Gastrocnemius medialis (tissue), 4 donors: ENCODE results near the gene UBE2J1. TPM values are rescaled to one million over a fixed set of nuclear protein-coding genes. Genes with fewer than 3 reads are reported as not detected.

Experiments
- ATAC-seq, 2 donors: fragments of 150-250 bp; one replicate each; pipeline ENCODE4 v1.9.1; 2016
- DNase-seq, 2 donors: peaks; one replicate each; pipeline ENCODE4 v3.0.0-alpha.2; 2019
- H3K27ac ChIP-seq, 4 donors: fragments of 200-600 bp; sonication (generic); 1 replicate in 1 of 4; 2 replicates in 3 of 4; pipeline ENCODE4 v1.5.1; 2016 to 2018; ENCODE audit warnings: mild to moderate bottlenecking in 2 of 4, moderate library complexity in 1 of 4
- H3K27me3 ChIP-seq, 3 donors: fragments of 200-600 bp; sonication (generic) in 2 of 3; 1 replicate in 1 of 3; 2 replicates in 2 of 3; pipeline versions ENCODE4 v1.5.1 to v1.6.0; 2016 to 2019; ENCODE audit warnings: mild to moderate bottlenecking in 1 of 3, moderate library complexity in 1 of 3
- H3K36me3 ChIP-seq, 2 donors: fragments of 200-600 bp; sonication (generic) in 1 of 2; one replicate each; pipeline ENCODE4 v1.5.1; 2017 to 2018
- H3K4me1 ChIP-seq, 2 donors: fragments of 200-600 bp; sonication (generic) in 1 of 2; one replicate each; pipeline ENCODE4 v1.5.1; 2016 to 2017; ENCODE audit warnings: mild to moderate bottlenecking in 2 of 2
- H3K4me3 ChIP-seq, 4 donors: fragments of 200-600 bp; sonication (generic) in 3 of 4; 1 replicate in 1 of 4; 2 replicates in 3 of 4; pipeline ENCODE4 v1.5.1; 2016 to 2019; ENCODE audit warnings: mild to moderate bottlenecking in 2 of 4
- H3K9me3 ChIP-seq, 3 donors: fragments of 200-600 bp; sonication (generic) in 2 of 3; 1 replicate in 1 of 3; 2 replicates in 2 of 3; pipeline ENCODE4 v1.5.1; 2016 to 2019
- POLR2A ChIP-seq, 2 donors: fragments of 450-650 bp; IDR thresholded peaks; one replicate each; pipeline ENCODE4 v1.6.1; 2017; ENCODE audit warnings: antibody characterized with exemption in 2 of 2, mild to moderate bottlenecking in 2 of 2, moderate library complexity in 2 of 2
- in situ Hi-C, 4 donors: fragments of 200-750 bp; cut with MboI; loops; one replicate each; pipeline versions ENCODE4 v1.15.0 to v1.8.0; 2017; ENCODE audit warnings: low sequenced_read_pairs in 4 of 4
- intact Hi-C: fragments of 100-400 bp; cut with DNase I; formaldehyde crosslinking; loops from one replicate; pipeline ENCODE4 v1.15.1; 2023; ENCODE audit warnings: low total_unique reads
- total RNA-seq, 4 donors: library from RNA; depleted of rRNA; stranded (reverse); fragments of >200 nt; gene quantifications; one replicate each; pipeline versions ENCODE4 v1.1.0 to v1.2.3, GENCODE V29; 2016
- TF ChIP-seq, protein P1 (sequence below), 5 experiments: fragments of 450-650 bp in 3 of 5; fragments of 200-600 bp in 2 of 5; sonication (generic) in 2 of 5; IDR thresholded peaks in 4 of 5; conservative IDR thresholded peaks in 1 of 5; 1 replicate in 4 of 5; 2 replicates in 1 of 5; pipeline ENCODE4 v1.5.1; 2016 to 2019; ENCODE audit warnings: antibody characterized with exemption in 5 of 5, mild to moderate bottlenecking in 3 of 5, moderate library complexity in 3 of 5

Gene UBE2J1
- total RNA-seq, 4 donors from 2014 or later, result 10.5 to 15.1 (median 14.6) TPM

DNA sequence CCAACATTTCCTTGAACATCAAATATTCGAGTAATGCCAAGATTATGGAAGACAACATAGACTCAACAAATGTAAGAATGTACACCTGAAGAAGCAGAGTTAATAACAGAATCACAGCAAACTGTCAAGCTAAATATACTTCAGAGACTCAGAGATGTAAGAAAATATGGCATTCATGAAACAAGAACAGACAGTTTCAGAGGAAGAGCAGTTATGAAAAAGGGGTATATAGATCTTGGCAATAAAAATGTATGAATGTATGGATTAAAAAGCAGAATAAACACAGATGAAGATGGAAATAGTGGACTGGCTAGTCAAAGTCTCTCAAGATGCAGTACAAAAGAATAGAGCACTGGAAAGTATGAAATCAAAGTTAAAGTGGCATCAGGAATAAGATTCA is 41.1 kb upstream of the UBE2J1 start:
- peak overlapping the region in 1 of 4 donors; percentile 21 for H3K27ac ChIP-seq
- H3K4me3 ChIP-seq, result no peak overlapping the region
- no peaks in the 10 kb centered on the region for H3K36me3 ChIP-seq
- H3K9me3 ChIP-seq, result no peaks in the 10 kb centered on the region
- intact Hi-C loops, result no loop called here
- in situ Hi-C loops, result no loop called here
- TF ChIP-seq, protein P1, sequence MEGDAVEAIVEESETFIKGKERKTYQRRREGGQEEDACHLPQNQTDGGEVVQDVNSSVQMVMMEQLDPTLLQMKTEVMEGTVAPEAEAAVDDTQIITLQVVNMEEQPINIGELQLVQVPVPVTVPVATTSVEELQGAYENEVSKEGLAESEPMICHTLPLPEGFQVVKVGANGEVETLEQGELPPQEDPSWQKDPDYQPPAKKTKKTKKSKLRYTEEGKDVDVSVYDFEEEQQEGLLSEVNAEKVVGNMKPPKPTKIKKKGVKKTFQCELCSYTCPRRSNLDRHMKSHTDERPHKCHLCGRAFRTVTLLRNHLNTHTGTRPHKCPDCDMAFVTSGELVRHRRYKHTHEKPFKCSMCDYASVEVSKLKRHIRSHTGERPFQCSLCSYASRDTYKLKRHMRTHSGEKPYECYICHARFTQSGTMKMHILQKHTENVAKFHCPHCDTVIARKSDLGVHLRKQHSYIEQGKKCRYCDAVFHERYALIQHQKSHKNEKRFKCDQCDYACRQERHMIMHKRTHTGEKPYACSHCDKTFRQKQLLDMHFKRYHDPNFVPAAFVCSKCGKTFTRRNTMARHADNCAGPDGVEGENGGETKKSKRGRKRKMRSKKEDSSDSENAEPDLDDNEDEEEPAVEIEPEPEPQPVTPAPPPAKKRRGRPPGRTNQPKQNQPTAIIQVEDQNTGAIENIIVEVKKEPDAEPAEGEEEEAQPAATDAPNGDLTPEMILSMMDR (IDR thresholded peaks at IDR 0.05 in 4 of 5, conservative IDR thresholded peaks at IDR 0.05 in 1 of 5), result no peak
- no peak for TF ChIP-seq POLR2A (IDR thresholded peaks at IDR 0.05)
- no peaks in the 10 kb centered on the region for H3K27me3 ChIP-seq
- DNase-seq, result no peak
- H3K4me1 ChIP-seq, result peaks cover 5 to 18% of the 10 kb centered on the region in 2 donors
- no peak for ATAC-seq

DNA sequence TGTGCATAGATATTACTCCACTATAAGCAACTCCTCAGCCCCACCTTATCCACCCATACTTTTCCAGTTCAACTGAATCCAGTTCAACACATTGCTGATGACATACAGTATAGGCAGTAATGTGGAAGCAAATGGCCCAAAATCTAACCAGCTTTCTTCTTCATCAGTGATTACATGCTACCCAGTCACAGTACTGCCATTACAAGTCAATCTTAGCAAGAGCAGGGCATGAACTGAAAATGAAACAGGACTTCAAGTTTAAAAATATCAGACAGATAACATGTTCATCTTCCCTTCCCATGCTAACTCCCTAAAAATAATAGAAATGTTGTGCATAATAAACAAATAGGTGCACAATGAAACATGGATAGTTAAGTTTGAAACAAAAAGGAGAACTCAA is 40.3 kb upstream of the UBE2J1 start:
- no peak for DNase-seq
- intact Hi-C loops (no loop called here), in situ Hi-C loops (no loop called here)
- Histone ChIP-seq H3K4me3 (no peak overlapping the region), H3K9me3 (no peaks in the 10 kb centered on the region), H3K27ac (peak overlapping the region in 1 of 4 donors; percentile 21), H3K27me3 (no peaks in the 10 kb centered on the region), H3K36me3 (no peaks in the 10 kb centered on the region), H3K4me1 (peaks cover 13 to 24% of the 10 kb centered on the region in 2 donors)
- TF ChIP-seq POLR2A (IDR thresholded peaks at IDR 0.05), result no peak
- TF ChIP-seq, protein P1 (IDR thresholded peaks at IDR 0.05 in 4 of 5, conservative IDR thresholded peaks at IDR 0.05 in 1 of 5), result no peak
- ATAC-seq, result no peak

DNA sequence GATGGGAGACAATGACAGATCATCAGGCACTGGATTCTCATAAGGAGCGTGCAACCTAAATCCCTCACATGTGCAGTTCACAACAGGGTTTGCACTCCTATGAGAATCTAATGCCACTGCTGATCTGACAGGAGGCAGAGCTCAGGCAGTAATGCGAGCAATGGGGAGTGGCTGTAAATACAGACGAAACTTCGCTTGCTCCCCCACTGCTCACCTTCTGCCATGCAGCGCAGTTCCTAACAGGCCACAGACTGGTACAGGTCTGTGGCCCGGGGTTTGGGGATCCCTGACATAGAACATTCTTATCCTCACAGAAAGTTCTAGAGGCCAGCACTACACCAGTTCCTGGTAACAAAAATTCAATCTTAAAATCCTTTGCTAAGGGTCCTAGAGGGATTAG is 36.3 kb upstream of the UBE2J1 start:
- TF ChIP-seq, protein P1 (IDR thresholded peaks at IDR 0.05 in 4 of 5, conservative IDR thresholded peaks at IDR 0.05 in 1 of 5), result no peak
- TF ChIP-seq POLR2A (IDR thresholded peaks at IDR 0.05), result no peak
- peak overlapping the region in 3 of 4 donors; percentile 25 to 86 (median 82) for H3K27ac ChIP-seq
- intact Hi-C loops (no loop called here), in situ Hi-C loops (no loop called here)
- H3K27me3 ChIP-seq, result no peaks in the 10 kb centered on the region
- H3K4me3 ChIP-seq, result no peak overlapping the region
- no peaks in the 10 kb centered on the region for H3K9me3 ChIP-seq
- no peak for ATAC-seq
- H3K36me3 ChIP-seq, result no peaks in the 10 kb centered on the region
- peaks cover 51 to 58% of the 10 kb centered on the region in 2 donors for H3K4me1 ChIP-seq
- DNase-seq, result no peak

DNA sequence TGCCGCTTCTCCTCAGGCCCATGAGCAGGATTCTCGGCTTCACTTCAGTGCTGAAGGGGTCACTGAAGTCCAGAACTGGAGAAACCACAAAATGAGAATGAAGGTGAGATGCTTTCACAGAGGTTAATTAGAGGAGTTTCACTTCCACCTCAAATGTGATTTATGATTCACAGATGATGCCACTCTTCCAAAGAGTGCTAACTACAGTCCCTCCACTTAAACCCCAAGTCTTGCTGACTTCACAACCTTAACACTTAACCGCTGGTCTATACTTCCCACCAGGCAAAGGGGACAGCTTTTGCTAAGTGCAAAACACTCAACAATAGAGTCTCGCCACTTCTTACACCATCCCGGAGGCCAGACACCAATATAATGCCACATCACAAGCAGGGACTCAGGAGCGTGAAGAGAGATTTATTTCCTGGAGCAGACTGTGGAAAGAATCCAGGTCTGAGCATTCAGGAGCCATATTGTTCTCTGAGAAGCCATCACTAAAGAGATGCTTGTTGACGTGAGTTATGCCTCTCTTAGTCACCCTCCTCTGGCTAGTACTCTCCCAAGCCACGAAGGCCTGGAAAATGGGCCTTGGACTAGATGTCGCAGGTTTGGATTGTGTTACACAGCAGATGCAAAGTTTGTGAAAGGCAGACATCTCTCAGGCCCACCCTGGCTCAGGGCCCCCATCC is 35.1 kb upstream of the UBE2J1 start:
- no peak for DNase-seq
- intact Hi-C loops, result no loop called here

More for the DNA sequence above, 35.1 kb upstream of the UBE2J1 start:
- peak; percentile 39 to 48 for ATAC-seq
- peaks cover 57 to 62% of the 10 kb centered on the region in 2 donors for H3K4me1 ChIP-seq
- no peaks in the 10 kb centered on the region for H3K36me3 ChIP-seq
- no peaks in the 10 kb centered on the region for H3K27me3 ChIP-seq
- TF ChIP-seq, protein P1 (IDR thresholded peaks at IDR 0.05 in 4 of 5, conservative IDR thresholded peaks at IDR 0.05 in 1 of 5), result no peak
- TF ChIP-seq POLR2A (IDR thresholded peaks at IDR 0.05), result no peak
- in situ Hi-C loops, result no loop called here
- no peaks in the 10 kb centered on the region for H3K9me3 ChIP-seq
- peak overlapping the region; percentile 75 to 86 (median 81) for H3K27ac ChIP-seq
- H3K4me3 ChIP-seq, result no peak overlapping the region
